Gastrocnemius medialis (tissue), 4 donors: ENCODE results near the gene LDLRAD3.

ENCODE experiments used
- POLR2A ChIP-seq, 2 donors: fragments of 450-650 bp; IDR thresholded peaks; one replicate each; pipeline ENCODE4 v1.6.1; 2017; ENCODE audit warnings: antibody characterized with exemption in 2 of 2, mild to moderate bottlenecking in 2 of 2, moderate library complexity in 2 of 2
- TF ChIP-seq, protein P1 (sequence below), 5 experiments: fragments of 450-650 bp in 3 of 5; fragments of 200-600 bp in 2 of 5; sonication (generic) in 2 of 5; IDR thresholded peaks in 4 of 5; conservative IDR thresholded peaks in 1 of 5; 1 replicate in 4 of 5; 2 replicates in 1 of 5; pipeline ENCODE4 v1.5.1; 2016 to 2019; ENCODE audit warnings: antibody characterized with exemption in 5 of 5, mild to moderate bottlenecking in 3 of 5, moderate library complexity in 3 of 5

DNA sequence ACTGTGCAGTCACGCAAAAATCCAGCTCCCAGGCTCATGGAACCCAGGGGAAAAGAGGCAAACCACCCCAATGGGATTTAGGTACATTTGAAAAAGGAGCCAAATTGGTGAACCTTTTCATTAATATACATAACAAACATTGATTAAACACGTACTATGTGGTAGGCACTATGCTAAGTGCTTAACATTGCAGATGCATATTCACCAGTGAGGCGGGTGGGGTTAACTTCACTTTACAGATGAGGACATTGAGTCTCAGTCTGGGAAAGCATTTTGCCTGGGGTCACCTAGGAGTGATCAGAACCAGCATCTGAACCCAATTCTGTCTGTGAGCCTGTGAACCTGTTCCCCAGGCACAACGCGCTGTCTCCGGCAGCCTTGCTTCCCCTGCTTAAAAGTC is 199.0 kb downstream of the LDLRAD3 start:
- TF ChIP-seq, protein P1, sequence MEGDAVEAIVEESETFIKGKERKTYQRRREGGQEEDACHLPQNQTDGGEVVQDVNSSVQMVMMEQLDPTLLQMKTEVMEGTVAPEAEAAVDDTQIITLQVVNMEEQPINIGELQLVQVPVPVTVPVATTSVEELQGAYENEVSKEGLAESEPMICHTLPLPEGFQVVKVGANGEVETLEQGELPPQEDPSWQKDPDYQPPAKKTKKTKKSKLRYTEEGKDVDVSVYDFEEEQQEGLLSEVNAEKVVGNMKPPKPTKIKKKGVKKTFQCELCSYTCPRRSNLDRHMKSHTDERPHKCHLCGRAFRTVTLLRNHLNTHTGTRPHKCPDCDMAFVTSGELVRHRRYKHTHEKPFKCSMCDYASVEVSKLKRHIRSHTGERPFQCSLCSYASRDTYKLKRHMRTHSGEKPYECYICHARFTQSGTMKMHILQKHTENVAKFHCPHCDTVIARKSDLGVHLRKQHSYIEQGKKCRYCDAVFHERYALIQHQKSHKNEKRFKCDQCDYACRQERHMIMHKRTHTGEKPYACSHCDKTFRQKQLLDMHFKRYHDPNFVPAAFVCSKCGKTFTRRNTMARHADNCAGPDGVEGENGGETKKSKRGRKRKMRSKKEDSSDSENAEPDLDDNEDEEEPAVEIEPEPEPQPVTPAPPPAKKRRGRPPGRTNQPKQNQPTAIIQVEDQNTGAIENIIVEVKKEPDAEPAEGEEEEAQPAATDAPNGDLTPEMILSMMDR (IDR thresholded peaks at IDR 0.05 in 4 of 5, conservative IDR thresholded peaks at IDR 0.05 in 1 of 5): no peak
- TF ChIP-seq POLR2A (IDR thresholded peaks at IDR 0.05): no peak
